SK-N-MC (cell line): ENCODE data around the gene PDPK1.

Experiments used
- DNase-seq: peaks from one replicate; pipeline ENCODE4 v3.0.0-alpha.2; 2011; ENCODE audit warnings: low read depth, low spot score
- H3K27ac ChIP-seq: fragments of 200-600 bp; sonication (generic); 2 replicates; pipeline ENCODE4 v1.5.1; 2016; ENCODE audit warnings: mixed run types
- H3K36me3 ChIP-seq: fragments of 200-600 bp; sonication (generic); 2 replicates; pipeline ENCODE4 v1.6.1; 2017; ENCODE audit warnings: antibody characterized with exemption, low read length, mixed read lengths; ENCODE audit not compliant: insufficient read depth
- H3K4me3 ChIP-seq: fragments of 200-600 bp; sonication (generic); 2 replicates; pipeline ENCODE4 v1.5.1; 2016
- H3K9ac ChIP-seq: fragments of 200-600 bp; sonication (generic); 2 replicates; pipeline ENCODE4 v1.8.0; 2017; ENCODE audit warnings: mixed run types, mixed read lengths; ENCODE audit not compliant: insufficient read length
- H3K9me3 ChIP-seq: fragments of 200-600 bp; sonication (generic); 2 replicates; pipeline ENCODE4 v1.6.1; 2017; ENCODE audit warnings: low read depth, mild to moderate bottlenecking, antibody characterized with exemption, low read length, moderate library complexity, mixed read lengths
- EZH2 ChIP-seq: fragments of 200-600 bp; sonication (generic); IDR thresholded peaks from one replicate; pipeline ENCODE4 v1.6.1; 2017; ENCODE audit warnings: antibody characterized with exemption
- FOXP2 ChIP-seq: optimal IDR thresholded peaks from 2 replicates; pipeline ENCODE3; 2011; ENCODE audit warnings: mild to moderate bottlenecking, moderate library complexity; ENCODE audit not compliant: insufficient read depth; ENCODE audit errors: extremely low read length, control extremely low read depth
- POLR2AphosphoS5 ChIP-seq: IDR thresholded peaks from 2 replicates; pipeline ENCODE4 v1.6.1; 2012; ENCODE audit warnings: mild to moderate bottlenecking, low read depth, low read length, borderline replicate concordance

The PDPK1 gene

GRCh38 chr16:2537451-2538379 lies at the start of gene PDPK1:
Gene PDPK1 (plus strand): TSS chr16:2538021. CDS start chr16:2538113, 92 bp downstream.
- TF ChIP-seq FOXP2 (no peak), EZH2 (no peak), POLR2AphosphoS5 (no peak)
- no peak within 1 kb of the TSS for H3K27ac ChIP-seq
- no peak for DNase-seq
- peak within 1 kb of the TSS; percentile 90 for H3K4me3 ChIP-seq
- H3K9ac ChIP-seq = peak within 1 kb of the TSS; percentile 60
- no peaks in the 10 kb centered on the region for H3K36me3 ChIP-seq
- no peaks in the 10 kb centered on the region for H3K9me3 ChIP-seq

GRCh38 chr16:2489581-2489980 lies 48.2 kb upstream of the PDPK1 start:
- no peaks in the 10 kb centered on the region for H3K9me3 ChIP-seq
- H3K9ac ChIP-seq = no peak overlapping the region
- H3K4me3 ChIP-seq = no peak overlapping the region
- no peak for DNase-seq
- H3K27ac ChIP-seq = no peak overlapping the region
- no peaks in the 10 kb centered on the region for H3K36me3 ChIP-seq
- no peak for TF ChIP-seq POLR2AphosphoS5
- no peak for TF ChIP-seq EZH2
- TF ChIP-seq FOXP2 = no peak

GRCh38 chr16:2490190-2491105 lies 47.4 kb upstream of the PDPK1 start:
- Histone ChIP-seq H3K27ac (no peak overlapping the region), H3K36me3 (no peaks in the 10 kb centered on the region), H3K9me3 (no peaks in the 10 kb centered on the region), H3K9ac (no peak overlapping the region), H3K4me3 (no peak overlapping the region)
- TF ChIP-seq FOXP2 (no peak), EZH2 (no peak), POLR2AphosphoS5 (no peak)
- DNase-seq = no peak

- H3K36me3 ChIP-seq = peaks cover 5% of the 10 kb centered on the region; the same call in 1 of the 2 replicates
- TF ChIP-seq EZH2 (no peak), FOXP2 (no peak), POLR2AphosphoS5 (no peak)
- no peak overlapping the region for H3K4me3 ChIP-seq
- no peaks in the 10 kb centered on the region for H3K9me3 ChIP-seq
- H3K9ac ChIP-seq = no peak overlapping the region
- H3K27ac ChIP-seq = no peak overlapping the region
- DNase-seq = no peak
Measured at GRCh38 chr16:2492292-2492691, 45.5 kb upstream of the PDPK1 start.

- no peak overlapping the region for H3K9ac ChIP-seq
- TF ChIP-seq POLR2AphosphoS5 (no peak), EZH2 (no peak), FOXP2 (no peak)
- H3K4me3 ChIP-seq = no peak overlapping the region
- H3K9me3 ChIP-seq = no peaks in the 10 kb centered on the region
- DNase-seq = no peak
- H3K36me3 ChIP-seq = peaks cover 5% of the 10 kb centered on the region; the same call in 1 of the 2 replicates
- H3K27ac ChIP-seq = no peak overlapping the region
Measured at GRCh38 chr16:2493605-2494004, 44.2 kb upstream of the PDPK1 start.

GRCh38 chr16:2494616-2495015 lies 43.2 kb upstream of the PDPK1 start:
- Histone ChIP-seq H3K36me3 (peaks cover 5% of the 10 kb centered on the region; the same call in 1 of the 2 replicates), H3K9me3 (no peaks in the 10 kb centered on the region), H3K4me3 (no peak overlapping the region), H3K27ac (no peak overlapping the region), H3K9ac (no peak overlapping the region)
- TF ChIP-seq FOXP2 = no peak
- no peak for TF ChIP-seq EZH2
- no peak for TF ChIP-seq POLR2AphosphoS5
- no peak for DNase-seq

GRCh38 chr16:2495041-2495440 lies 42.8 kb upstream of the PDPK1 start:
- no peak for DNase-seq
- Histone ChIP-seq H3K36me3 (peaks cover 5% of the 10 kb centered on the region; the same call in 1 of the 2 replicates), H3K27ac (no peak overlapping the region), H3K9me3 (no peaks in the 10 kb centered on the region), H3K9ac (no peak overlapping the region), H3K4me3 (no peak overlapping the region)
- TF ChIP-seq EZH2 (no peak), FOXP2 (no peak), POLR2AphosphoS5 (no peak)
